Fibroblast of pulmonary artery (primary cell): ENCODE measurements around the gene LPGAT1.
"Not testable (repeated sequence)": the region's sequence is repeated elsewhere in the genome, so short reads cannot be mapped to it uniquely, and the experiment has no call there.

ENCODE experiments used
- DNase-seq: peaks from one replicate; pipeline ENCODE4 v3.0.0-alpha.2; 2010; ENCODE audit warnings: low read depth
- H3K4me3 ChIP-seq: replicated peaks from 2 replicates; pipeline ENCODE4 v1.5.1; 2011; ENCODE audit warnings: low read depth, mild to moderate bottlenecking, control low read depth, low read length, moderate library complexity
- TF ChIP-seq, protein P1 (sequence below): IDR thresholded peaks from 2 replicates; pipeline ENCODE4 v1.5.1; 2011; ENCODE audit warnings: mild to moderate bottlenecking, control low read depth, low read length, inconsistent platforms; ENCODE audit errors: missing control alignments

Gene LPGAT1

DNA sequence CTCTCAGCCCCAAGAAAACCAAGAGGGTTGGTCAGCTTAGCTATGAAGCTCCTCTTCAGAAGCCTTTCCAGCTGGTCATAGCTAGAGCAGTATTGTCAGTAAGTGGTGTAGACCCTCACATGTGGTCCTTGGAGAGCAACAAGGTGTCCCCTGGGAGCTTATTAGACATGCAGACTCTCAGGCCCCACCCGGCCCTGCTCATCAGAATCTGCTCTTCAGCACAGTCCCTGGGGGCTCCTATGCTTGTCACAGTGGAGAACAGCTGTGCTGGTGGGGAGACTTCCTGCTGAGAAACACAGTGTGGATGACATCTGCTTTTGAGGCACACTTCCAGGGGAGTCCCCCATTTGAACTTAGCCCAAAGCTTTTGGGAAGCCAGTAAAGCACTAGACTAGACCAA is 133.2 kb downstream of the LPGAT1 start:
- DNase-seq, result no peak
- H3K4me3 ChIP-seq, result no peak overlapping the region
- TF ChIP-seq, protein P1, sequence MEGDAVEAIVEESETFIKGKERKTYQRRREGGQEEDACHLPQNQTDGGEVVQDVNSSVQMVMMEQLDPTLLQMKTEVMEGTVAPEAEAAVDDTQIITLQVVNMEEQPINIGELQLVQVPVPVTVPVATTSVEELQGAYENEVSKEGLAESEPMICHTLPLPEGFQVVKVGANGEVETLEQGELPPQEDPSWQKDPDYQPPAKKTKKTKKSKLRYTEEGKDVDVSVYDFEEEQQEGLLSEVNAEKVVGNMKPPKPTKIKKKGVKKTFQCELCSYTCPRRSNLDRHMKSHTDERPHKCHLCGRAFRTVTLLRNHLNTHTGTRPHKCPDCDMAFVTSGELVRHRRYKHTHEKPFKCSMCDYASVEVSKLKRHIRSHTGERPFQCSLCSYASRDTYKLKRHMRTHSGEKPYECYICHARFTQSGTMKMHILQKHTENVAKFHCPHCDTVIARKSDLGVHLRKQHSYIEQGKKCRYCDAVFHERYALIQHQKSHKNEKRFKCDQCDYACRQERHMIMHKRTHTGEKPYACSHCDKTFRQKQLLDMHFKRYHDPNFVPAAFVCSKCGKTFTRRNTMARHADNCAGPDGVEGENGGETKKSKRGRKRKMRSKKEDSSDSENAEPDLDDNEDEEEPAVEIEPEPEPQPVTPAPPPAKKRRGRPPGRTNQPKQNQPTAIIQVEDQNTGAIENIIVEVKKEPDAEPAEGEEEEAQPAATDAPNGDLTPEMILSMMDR, result no peak

DNA sequence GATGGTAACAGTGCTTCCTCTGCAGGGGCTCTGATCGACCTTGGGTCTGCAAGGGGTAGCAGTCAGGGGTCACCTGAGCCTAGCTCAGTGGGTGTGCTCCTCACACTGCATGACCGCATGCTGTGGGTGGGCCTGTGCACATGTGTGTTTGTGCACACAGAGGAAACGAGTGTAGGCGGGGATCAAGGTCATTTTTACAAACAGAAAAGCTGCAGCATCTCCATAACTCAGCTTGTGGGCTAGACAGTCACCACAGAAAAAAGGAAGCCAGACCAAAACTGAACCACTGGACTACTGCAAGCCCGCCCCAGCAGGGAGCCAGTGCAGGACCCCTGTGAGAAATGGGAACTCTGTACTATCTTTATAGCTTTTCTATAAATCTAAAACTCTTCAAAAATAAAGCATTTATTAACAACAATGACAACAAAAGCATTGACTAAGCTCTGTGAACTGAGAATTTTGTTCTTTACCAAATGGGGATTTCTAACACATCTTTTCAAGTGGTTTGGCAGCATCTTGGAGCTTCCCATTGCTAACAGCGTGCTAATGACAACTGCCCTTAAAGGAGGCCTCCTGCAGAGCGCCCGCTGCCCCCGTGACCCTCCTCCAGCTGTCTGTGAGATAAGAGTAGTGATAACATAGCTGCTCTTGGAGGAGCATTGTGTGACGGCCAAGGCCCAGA is 135.3 kb downstream of the LPGAT1 start:
- H3K4me3 ChIP-seq, result no peak overlapping the region
- no peak for DNase-seq
- TF ChIP-seq, protein P1, result no peak

DNA sequence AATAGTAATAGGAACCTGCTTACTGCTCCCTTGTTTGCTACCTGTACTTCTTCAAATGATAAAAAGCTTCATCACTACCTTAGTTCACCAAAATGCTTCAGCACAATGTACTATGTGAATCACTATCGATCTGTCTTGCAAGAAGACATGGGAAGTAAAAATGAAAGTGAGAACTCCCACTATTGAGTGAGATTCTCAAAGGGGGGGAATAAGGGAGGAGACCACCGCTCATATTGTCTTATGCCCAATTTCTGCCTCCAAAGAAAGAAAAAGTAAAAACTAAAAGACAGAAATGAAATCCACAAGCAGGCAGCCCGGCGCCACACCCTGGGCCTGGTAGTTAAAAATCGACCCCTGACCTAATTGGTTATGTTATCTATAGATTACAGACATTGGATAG is 136.7 kb downstream of the LPGAT1 start:
- H3K4me3 ChIP-seq, DNase-seq: not testable (repeated sequence)
